GM18502 (cell line): ENCODE measurements around the gene ROPN1.

Source experiments
- ATAC-seq: cut with Tn5 transposase; IDR thresholded peaks from one replicate; pipeline ENCODE4 v1.9.1; 2021; ENCODE audit warnings: mild to moderate bottlenecking; ENCODE audit not compliant: unreplicated experiment, poor library complexity

ROPN1 gene

GRCh38 chr3:123951522-123952447, 40.1 kb downstream of the ROPN1 start:
- no peak for ATAC-seq

GRCh38 chr3:123949641-123950040, 42.3 kb downstream of the ROPN1 start:
- no peak for ATAC-seq

- no peak for ATAC-seq
These were observed 43.5 kb downstream of the ROPN1 start for GRCh38 chr3:123948449-123948848.

GRCh38 chr3:123947482-123947881, 44.4 kb downstream of the ROPN1 start:
- ATAC-seq = no peak

GRCh38 chr3:123941542-123941941, 50.4 kb downstream of the ROPN1 start:
- no peak for ATAC-seq

- no peak for ATAC-seq
These were observed 50.8 kb downstream of the ROPN1 start for GRCh38 chr3:123941121-123941520.

GRCh38 chr3:123939706-123940105, 52.2 kb downstream of the ROPN1 start:
- no peak for ATAC-seq

GRCh38 chr3:123936400-123936799, 55.5 kb downstream of the ROPN1 start:
- no peak for ATAC-seq

GRCh38 chr3:123935830-123936229, 56.1 kb downstream of the ROPN1 start:
- ATAC-seq = no peak

GRCh38 chr3:123934250-123934649, 57.7 kb downstream of the ROPN1 start:
- no peak for ATAC-seq

- no peak for ATAC-seq
These were observed 61.5 kb downstream of the ROPN1 start for GRCh38 chr3:123930445-123930844.

- no peak for ATAC-seq
These were observed 62.6 kb downstream of the ROPN1 start for GRCh38 chr3:123929325-123929724.

- ATAC-seq = no peak
These were observed 65.5 kb downstream of the ROPN1 start for GRCh38 chr3:123926396-123926795.

- no peak for ATAC-seq
These were observed 71.1 kb downstream of the ROPN1 start for GRCh38 chr3:123920868-123921267.

- ATAC-seq = no peak
These were observed 71.5 kb downstream of the ROPN1 start for GRCh38 chr3:123920383-123920782.

- no peak for ATAC-seq
These were observed 72.6 kb downstream of the ROPN1 start for GRCh38 chr3:123919353-123919752.
